ENCODE data around the gene DPP6.
"Not testable (repeated sequence)": the region's sequence is repeated elsewhere in the genome, so short reads cannot be mapped to it uniquely, and the experiment has no call there.

Gene DPP6

GRCh38 chr7:154078523-154078922 is 26.3 kb downstream of the DPP6 start:
- not testable (repeated sequence) for DNase-seq

- DNase-seq, result not testable (repeated sequence)
Measured at GRCh38 chr7:154080249-154080648, 28.1 kb downstream of the DPP6 start.

GRCh38 chr7:154087037-154087725 is 35.0 kb downstream of the DPP6 start:
- not testable (repeated sequence) for DNase-seq

GRCh38 chr7:154092093-154092492 is 39.9 kb downstream of the DPP6 start:
- not testable (repeated sequence) for DNase-seq

- DNase-seq, result not testable (repeated sequence)
Measured at GRCh38 chr7:154095201-154095600, 43.0 kb downstream of the DPP6 start.

- DNase-seq, result not testable (repeated sequence)
Measured at GRCh38 chr7:154105063-154105462, 52.9 kb downstream of the DPP6 start.

GRCh38 chr7:154109615-154110014 is 57.4 kb downstream of the DPP6 start:
- not testable (repeated sequence) for DNase-seq

GRCh38 chr7:154113732-154114351 is 61.6 kb downstream of the DPP6 start:
- not testable (repeated sequence) for DNase-seq

- DNase-seq, result not testable (repeated sequence)
Measured at GRCh38 chr7:154117411-154118390, 65.5 kb downstream of the DPP6 start.

- DNase-seq, result not testable (repeated sequence)
Measured at GRCh38 chr7:154120825-154121224, 68.6 kb downstream of the DPP6 start.

- not testable (repeated sequence) for DNase-seq
Measured at GRCh38 chr7:154122720-154123119, 70.5 kb downstream of the DPP6 start.

GRCh38 chr7:154123397-154123796 is 71.2 kb downstream of the DPP6 start:
- not testable (repeated sequence) for DNase-seq

- not testable (repeated sequence) for DNase-seq
Measured at GRCh38 chr7:154129142-154129541, 76.9 kb downstream of the DPP6 start.

- DNase-seq, result not testable (repeated sequence)
Measured at GRCh38 chr7:154132617-154133016, 80.4 kb downstream of the DPP6 start.

- DNase-seq, result not testable (repeated sequence)
Measured at GRCh38 chr7:154133703-154134277, 81.6 kb downstream of the DPP6 start.

- DNase-seq, result not testable (repeated sequence)
Measured at GRCh38 chr7:154134698-154135097, 82.5 kb downstream of the DPP6 start.

- not testable (repeated sequence) for DNase-seq
Measured at GRCh38 chr7:154135646-154136045, 83.4 kb downstream of the DPP6 start.

- DNase-seq, result not testable (repeated sequence)
Measured at GRCh38 chr7:154145922-154146706, 93.9 kb downstream of the DPP6 start.

GRCh38 chr7:154146707-154147038 is 94.5 kb downstream of the DPP6 start:
- DNase-seq, result not testable (repeated sequence)

- not testable (repeated sequence) for DNase-seq
Measured at GRCh38 chr7:154148791-154149516, 96.8 kb downstream of the DPP6 start.

GRCh38 chr7:154150656-154151055 is 98.5 kb downstream of the DPP6 start:
- not testable (repeated sequence) for DNase-seq
